SK-N-MC (cell line): ENCODE data around the gene KRTAP5-11.

Experiments
- EZH2 ChIP-seq: fragments of 200-600 bp; sonication (generic); IDR thresholded peaks from one replicate; pipeline ENCODE4 v1.6.1; 2017; ENCODE audit warnings: antibody characterized with exemption
- FOXP2 ChIP-seq: optimal IDR thresholded peaks from 2 replicates; pipeline ENCODE3; 2011; ENCODE audit warnings: mild to moderate bottlenecking, moderate library complexity; ENCODE audit not compliant: insufficient read depth; ENCODE audit errors: extremely low read length, control extremely low read depth
- POLR2AphosphoS5 ChIP-seq: IDR thresholded peaks from 2 replicates; pipeline ENCODE4 v1.6.1; 2012; ENCODE audit warnings: mild to moderate bottlenecking, low read depth, low read length, borderline replicate concordance

DNA sequence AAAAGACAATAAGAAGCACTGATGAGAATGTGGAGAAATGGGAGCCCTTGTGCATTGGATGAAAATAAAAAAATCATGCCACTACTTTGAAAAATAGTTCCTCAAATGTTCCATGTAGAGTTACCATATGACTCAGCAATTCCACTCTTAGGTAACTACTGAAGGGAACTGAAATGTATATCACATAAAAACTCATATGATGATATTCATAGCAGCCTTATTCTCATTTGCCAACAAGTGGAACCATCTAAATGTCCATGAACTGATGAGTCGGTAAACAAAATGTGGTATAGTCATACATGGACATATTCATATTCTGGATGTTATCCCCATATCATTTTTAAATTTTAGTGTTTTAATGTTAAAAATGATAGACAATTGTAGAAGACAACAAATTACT, 31.0 kb downstream of the KRTAP5-11 start:
- TF ChIP-seq POLR2AphosphoS5 (no peak), EZH2 (no peak), FOXP2 (no peak)
